NOMO-1 (cell line): ENCODE measurements around the gene TMEM108.
A peak's percentile ranks its signal among the peaks of the same experiment; 100 is the strongest.

ENCODE experiments used
- DNase-seq, 2 experiments: peaks; one replicate each; lab custom pipeline; 2025; ENCODE audit not compliant: unreplicated experiment in 2 of 2; lab: John Stamatoyannopoulos, UW

Gene TMEM108

GRCh38 chr3:133113927-133114597, 75.9 kb downstream of the TMEM108 start:
- DNase-seq: peak; percentile 22 to 77

DNA sequence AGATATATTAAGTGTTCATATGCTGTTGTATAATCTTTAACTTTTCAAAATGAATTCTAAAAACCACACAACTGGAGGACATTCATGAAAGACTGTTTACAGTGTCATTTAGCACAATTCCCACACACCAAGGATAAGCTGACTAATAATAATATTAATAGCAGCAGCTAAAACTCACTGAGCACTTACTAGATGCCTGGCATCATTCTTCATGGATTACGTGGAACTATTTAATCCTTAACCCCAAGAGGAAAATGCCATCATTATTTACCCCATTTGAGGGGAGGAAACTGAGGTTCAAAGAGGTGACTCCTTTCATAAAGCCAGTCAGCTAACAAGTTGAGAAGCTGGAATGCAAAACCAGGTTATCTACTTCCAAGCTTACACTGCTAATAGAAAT, 77.0 kb downstream of the TMEM108 start:
- no peak for DNase-seq

DNA sequence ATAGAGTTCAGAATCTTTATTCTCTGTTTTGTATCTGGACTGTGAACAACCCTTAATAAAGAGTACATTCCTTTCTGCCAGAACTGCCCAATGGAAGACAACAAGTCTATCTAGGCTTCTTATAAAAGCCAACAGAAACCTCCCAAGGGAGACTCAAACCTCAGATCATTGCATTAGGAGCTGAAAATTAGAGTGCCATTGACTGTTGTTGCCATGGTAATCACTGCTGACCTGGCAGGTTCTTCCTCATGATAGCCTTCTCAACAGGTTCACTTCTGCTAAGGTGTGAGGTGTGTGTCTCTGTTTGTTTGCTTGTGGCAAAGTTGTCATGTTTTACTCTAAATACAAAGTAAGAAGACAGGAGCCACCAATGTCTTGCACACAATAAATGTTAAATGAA, 79.2 kb downstream of the TMEM108 start:
- DNase-seq: no peak

DNA sequence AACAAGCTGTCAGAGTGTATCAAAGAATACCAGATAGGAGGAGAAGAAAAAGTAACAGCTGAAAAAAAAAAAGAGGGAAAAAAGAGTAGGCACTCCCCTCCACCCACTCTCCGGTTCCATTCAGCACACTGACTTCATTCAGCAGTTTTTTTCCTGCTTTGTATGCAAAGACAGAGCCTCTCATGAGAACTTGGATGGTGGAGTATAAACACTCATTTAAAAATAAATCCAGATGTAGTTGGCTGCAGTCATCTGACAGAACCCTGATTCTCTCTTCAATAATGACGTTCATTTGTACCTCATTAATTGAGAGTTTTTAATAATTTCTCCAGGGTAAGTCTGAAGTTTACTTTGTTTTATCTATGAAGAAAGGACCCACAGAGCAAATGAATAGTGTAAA, 81.0 kb downstream of the TMEM108 start:
- no peak for DNase-seq

DNA sequence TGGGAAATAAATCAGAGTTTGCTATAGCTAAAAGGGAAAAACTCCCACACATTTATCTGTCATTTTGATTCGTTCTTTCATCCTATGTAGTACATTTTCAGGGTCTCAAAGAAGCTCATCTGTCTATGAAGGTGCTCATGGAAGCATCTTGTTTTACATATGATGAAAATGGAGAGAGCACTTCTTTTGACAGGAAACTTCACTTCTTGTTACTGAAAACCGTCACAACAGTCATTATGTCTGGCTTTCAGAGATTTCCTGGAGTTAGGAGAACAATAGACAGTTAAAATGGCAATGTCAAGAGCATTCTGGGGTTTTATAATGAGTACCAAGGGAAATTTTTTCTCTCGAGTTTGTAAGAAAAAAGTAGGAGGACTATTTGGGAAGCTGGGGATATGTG, 83.3 kb downstream of the TMEM108 start:
- no peak for DNase-seq

DNA sequence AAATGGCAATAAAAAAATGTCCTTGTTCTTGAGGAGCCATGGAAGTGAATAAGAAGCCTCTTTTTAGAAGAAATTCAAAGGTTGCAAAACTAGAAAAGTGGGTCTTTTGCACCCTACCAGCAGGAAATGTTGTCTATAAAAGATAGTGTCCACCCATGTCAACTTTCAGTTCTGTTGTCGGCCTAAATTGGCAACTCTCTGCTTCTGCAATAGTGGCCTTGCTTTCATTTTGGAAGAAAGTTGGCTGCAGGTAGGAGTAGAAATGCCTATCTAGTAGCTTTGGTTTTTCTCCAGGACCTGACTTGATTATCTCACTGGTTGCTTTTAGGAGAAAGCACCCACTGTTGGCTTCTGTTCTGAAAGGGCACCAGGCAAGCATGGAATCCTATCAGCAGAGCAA, 85.4 kb downstream of the TMEM108 start:
- DNase-seq: no peak

DNA sequence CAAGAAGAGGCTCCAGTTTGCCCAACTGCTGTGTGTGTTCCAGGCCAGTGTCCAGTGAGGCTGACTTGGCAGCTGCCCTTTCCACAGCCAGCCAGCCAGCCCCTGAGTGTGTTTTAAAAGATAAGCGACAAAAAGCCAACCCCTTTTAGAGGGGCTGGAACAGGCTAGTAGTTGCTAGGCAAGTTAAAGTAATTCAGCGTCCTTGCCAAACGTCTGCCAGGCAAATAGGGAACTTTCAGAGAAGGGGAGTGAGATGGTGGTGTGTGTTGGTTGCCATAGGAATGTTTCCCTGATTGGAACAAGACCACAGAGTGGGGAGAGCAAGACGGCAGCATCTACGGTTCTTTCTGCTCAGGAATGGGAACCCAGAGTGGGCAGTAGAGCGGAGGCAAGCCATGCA, 86.3 kb downstream of the TMEM108 start:
- no peak for DNase-seq

- DNase-seq: no peak
Observed at GRCh38 chr3:133125171-133125570, 87.0 kb downstream of the TMEM108 start.

DNA sequence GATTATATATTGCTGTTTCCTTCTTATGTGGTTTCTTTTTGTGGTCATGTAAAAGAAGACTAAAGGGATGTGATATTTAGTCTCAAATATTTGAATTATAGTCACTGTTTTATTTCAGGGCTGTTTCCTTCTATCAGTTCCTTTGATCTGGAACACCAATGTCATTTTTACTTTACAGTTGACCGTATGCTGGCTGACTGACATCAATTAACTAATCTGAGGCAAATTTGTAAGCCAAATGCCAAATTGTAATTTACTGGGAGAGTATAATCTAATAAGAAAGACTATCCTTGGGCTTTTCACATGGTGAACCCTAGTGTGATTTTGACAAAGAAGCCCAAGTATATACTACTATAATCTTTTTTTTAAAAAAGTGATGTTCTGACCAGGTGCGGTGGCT, 87.6 kb downstream of the TMEM108 start:
- no peak for DNase-seq

- no peak for DNase-seq
Observed at GRCh38 chr3:133127381-133127780, 89.2 kb downstream of the TMEM108 start.

GRCh38 chr3:133130168-133130567, 92.0 kb downstream of the TMEM108 start:
- DNase-seq: no peak

- DNase-seq: no peak
Observed at GRCh38 chr3:133135306-133135705, 97.1 kb downstream of the TMEM108 start.

- no peak for DNase-seq
Observed at GRCh38 chr3:133136114-133137041, 98.2 kb downstream of the TMEM108 start.

DNA sequence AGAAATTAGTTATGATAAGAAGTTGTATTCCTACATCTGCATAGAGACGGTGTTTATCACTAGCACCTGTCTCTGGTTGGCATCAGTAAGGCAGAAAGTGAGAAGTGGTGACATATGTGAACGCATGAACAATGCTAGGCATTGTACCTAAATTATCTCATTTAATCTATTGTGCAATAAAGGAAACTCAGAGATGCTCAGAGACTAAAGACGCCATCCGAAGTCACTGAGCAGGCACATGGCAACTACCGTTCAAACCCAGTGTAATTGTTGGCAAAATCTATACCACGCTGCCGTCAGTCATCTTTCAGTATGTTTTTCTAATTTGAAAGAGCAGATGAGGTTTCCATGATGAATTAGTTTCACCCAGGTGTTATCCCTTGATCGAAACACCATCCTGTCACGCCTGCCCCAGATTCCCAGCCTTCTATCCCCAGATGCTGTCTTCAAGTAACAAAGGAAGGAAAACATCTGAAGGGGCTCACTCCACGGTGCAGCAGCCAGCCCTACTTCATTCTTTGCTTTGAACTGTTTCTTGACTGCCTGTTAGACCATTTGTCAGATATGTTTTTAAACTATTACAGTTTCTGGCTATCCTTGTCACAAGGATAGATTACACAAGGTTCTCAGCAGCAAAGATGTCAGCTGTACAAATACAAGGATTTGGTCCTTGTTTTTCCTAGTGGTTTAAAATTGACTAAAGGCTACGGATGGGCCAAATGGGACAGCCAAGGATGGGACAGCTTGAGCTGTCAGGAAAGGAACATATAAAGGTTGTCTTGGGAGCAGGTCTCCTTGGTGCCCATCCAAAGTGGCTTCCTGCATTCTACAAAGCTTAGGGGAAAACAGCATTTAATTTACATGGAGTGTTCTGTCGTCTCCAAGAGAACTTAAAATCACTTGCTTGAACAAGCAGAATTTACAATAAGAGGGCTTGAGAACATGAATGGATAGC, 99.1 kb downstream of the TMEM108 start:
- DNase-seq: no peak

DNA sequence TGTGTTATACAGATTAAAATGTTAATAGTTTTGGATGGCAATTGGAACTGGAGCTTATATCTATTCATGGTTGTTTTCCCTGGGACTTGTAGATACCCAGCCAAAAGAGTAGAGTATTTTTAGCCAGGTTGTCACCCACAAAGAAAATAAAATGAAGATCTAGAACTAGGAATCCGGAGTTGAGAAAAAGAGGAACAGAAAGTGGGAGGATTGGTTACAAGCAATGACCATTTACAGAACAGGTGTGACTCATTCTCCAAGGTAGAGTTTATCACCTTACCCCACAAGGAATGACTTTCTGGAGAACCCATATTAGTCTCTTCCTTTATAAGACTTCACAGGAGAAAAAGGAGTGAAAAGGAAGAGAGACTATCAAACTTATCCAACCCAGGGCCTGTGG, 99.8 kb downstream of the TMEM108 start:
- DNase-seq: peak in 1 of 2 experiments; percentile 37

DNA sequence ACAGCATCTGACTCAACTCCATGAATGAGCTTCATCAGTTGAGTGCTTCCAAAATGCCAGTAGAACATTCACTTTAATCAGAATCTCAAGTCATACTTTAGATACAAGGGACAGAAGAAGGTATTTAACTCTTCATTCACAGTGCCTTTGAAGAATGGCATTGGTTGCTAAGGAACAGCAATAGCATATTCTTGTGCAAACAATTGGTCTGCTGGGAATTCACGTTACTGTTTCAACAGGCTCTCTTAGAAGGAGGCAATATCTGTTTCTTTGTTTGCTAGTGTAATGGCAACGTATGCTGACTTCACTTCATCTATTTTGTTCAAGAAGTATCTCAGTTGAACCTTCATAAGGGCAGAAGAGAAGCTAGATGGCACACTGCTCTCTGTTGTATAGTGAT, 113.9 kb downstream of the TMEM108 start:
- DNase-seq: no peak

GRCh38 chr3:133152681-133153220, 114.6 kb downstream of the TMEM108 start:
- DNase-seq: no peak

DNA sequence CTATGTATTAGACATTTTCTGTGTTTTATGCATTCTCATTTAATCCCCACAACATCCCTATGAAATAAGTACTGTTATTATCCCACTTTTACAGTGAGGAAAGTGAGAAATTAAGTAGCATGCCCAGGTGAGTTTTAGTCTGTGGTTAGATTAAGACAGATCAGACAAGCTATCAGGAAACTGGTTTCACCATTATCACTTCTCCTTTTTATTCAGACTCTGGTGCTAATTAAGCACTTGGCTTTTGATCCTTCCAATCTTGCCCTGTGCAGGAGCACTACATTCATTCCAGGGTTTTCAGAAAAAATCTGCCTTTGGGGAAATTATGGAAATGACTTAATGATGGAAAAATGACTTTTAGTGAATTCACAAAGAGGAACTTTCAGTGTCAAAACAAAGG, 115.2 kb downstream of the TMEM108 start:
- peak in 1 of 2 experiments; percentile 46 for DNase-seq

GRCh38 chr3:133157716-133158115, 119.5 kb downstream of the TMEM108 start:
- DNase-seq: no peak

DNA sequence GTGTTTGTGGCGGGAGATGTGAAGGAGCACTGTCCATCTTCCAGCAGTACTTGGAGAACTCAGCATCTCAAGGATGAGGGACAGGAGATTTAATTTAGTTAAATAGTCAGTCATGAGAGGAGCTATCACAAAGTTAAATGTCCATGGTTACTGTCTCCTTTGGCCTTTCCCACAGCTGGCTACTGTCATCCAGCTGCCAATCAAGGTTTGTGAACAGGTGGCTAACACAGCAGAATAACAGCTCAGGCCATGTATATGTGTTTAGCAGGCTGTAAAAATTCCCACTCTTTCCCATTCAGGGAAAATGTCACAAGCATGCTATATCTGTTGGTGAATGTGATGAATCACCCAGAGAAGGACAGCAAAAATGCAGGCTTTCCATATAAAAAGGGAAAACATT, 120.5 kb downstream of the TMEM108 start:
- no peak for DNase-seq
